ENCODE results near the gene DMBT1.

Gene DMBT1

GRCh38 chr10:122548407-122549085 lies 12.0 kb upstream of the DMBT1 start:
- DNase-seq (ENCODE audit: low read depth in 2 of 2) = no peak

DNA sequence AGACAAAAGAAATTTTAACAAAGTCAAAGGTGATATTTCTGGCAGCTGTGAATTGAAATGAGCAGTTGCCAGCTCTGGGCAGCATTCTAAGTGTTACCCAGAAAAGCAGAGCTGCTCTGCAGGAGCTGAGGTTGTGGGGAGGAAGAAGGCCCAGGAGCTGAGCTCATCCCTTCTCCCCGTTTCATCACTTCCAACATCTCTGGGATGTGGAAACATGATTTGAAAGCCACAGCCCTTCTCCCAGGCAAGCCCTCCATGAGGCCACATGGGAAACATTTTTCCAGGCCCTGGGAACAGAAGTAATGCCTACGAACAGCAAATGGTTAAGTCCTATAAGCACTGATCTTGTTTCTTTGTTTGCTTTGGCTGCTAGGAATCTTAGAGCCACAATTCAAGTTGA lies 10.9 kb upstream of the DMBT1 start:
- peak in 1 of 2 experiments; percentile 10 for DNase-seq (ENCODE audit: low read depth in 2 of 2)

DNA sequence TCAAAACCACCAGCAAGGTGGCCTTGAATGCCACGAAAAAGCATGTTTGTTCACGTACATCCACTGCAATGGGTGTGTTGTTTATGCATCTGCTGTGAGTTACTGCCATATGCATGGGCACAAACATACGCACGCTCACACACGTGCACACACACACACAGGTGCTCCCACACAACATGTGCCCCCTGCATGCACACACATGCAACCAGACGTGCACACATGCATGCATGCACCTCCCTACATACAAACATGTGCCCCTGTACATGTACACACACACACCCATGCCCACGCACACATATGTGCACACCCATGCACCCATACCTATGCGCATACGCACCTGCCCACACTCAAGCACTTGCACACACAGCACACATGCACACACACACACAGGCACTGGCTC lies 10.1 kb upstream of the DMBT1 start:
- DNase-seq (ENCODE audit: low read depth in 2 of 2) = no peak

GRCh38 chr10:122550983-122551382 lies 9.6 kb upstream of the DMBT1 start:
- no peak for DNase-seq (ENCODE audit: low read depth in 2 of 2)

DNA sequence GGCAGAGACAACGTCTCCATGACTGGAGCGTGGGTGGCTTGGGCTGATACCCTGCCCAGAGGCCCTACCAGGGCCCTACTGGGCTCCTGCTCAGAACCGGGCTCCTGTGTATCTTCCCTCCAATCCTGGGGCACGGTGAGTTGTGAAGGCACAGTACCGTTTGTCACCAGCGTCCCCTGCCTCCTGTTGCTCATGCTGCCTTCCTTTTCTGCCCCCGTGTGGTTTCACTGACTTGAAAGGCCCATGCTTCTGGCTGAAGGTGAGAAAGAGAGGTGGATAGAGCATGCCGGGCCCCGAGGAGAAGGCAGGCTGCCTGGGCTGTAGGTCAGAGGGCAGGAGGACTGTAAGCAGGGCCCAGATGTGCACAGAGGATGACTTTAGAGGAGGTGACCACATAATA lies 9.1 kb upstream of the DMBT1 start:
- no peak for DNase-seq (ENCODE audit: low read depth in 2 of 2)

GRCh38 chr10:122553341-122553740 lies 7.2 kb upstream of the DMBT1 start:
- DNase-seq (ENCODE audit: low read depth in 2 of 2) = no peak

DNA sequence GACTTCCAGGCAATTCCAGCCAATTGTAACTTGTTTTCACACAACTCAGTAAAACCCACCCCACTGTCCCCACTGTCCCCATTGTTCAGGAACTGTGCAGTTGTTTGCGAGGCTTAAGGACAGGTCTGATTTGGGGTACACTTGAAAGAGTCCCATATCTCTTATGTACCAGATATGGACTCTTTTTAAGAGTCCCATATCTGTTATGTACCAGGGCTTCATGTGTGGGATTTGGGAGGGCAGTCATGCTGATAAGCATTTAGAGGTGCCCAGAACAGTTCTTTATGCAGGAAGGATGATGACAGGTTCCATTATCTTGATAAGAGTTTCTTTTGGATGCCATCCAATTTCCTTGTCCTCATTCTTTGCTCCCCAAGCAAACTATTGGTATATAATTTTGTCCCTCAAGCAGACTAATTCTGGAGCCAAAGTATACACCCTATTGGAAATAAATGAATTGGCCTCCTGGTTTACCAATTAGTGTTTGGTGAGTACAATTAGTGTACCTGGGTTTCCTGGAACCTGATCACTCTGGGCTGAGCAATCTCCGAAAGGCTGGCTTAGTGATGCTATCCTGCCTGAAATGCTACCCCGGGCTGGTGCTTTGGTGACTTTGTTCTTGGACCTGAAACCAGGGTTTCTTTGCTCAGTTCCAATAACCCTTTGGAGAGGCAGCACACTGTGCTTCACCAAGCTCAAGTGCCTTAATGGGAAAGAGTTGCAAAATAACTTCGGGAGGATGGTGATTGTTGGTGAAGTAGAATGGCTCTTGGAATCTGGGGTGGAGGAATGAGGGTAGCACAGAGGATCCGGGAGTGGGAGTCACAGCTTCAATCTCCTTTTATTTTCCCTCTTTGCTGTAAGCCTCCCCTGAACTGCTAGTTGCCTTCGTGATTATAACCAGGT lies 6.2 kb upstream of the DMBT1 start:
- no peak for DNase-seq (ENCODE audit: low read depth in 2 of 2)

- no peak for DNase-seq (ENCODE audit: low read depth in 2 of 2)
These were observed 5.1 kb upstream of the DMBT1 start for GRCh38 chr10:122555442-122555841.

- no peak for DNase-seq (ENCODE audit: low read depth in 2 of 2)
These were observed 3.0 kb upstream of the DMBT1 start for GRCh38 chr10:122557516-122557915.

GRCh38 chr10:122558452-122558851 lies 2.1 kb upstream of the DMBT1 start:
- DNase-seq (ENCODE audit: low read depth in 2 of 2) = no peak

- no peak for DNase-seq (ENCODE audit: low read depth in 2 of 2)
These were observed 1.3 kb upstream of the DMBT1 start for GRCh38 chr10:122559228-122559627.

- DNase-seq (ENCODE audit: low read depth in 2 of 2) = no peak
These were observed 658 bp downstream of the DMBT1 start for GRCh38 chr10:122561212-122561611.

DNA sequence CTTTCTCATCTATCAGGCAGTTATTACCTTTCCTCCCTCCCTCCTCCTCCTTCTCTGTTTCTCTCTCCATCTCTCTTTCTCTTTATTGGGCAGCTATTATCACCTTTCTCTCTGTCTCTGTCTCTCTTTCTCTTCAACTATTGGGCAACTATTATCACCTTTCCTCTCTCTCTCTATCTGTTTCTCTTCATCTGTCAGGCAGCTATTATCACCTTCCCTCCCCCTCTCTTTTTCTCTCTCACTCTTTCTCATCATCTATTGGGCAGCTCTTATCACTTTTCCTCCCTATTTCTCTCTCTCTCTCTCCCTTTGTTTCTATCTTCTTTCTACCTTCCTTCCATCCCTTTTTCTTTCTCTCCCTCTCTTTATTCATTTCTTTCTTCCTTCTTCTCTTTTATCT lies 1.2 kb downstream of the DMBT1 start:
- DNase-seq (ENCODE audit: low read depth in 2 of 2) = no peak

DNA sequence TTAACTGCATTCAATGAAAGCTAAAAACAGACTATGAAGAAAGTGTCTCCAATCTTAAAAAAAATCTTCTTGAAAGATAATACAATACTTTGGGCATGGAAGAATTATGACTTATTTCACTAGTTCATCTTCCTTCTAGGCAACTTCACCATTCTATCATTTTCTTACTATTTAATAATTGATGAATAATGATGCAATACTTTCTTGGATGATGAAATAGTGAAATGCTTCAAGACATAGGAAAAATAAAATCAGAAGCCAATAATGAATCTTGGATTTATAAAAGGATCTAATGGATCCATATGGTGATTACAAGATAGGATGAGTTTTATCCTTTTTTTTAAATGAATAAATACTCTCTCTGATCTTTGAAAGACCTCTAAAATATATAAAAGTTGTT lies 4.4 kb downstream of the DMBT1 start:
- DNase-seq (ENCODE audit: low read depth in 2 of 2) = no peak

DNA sequence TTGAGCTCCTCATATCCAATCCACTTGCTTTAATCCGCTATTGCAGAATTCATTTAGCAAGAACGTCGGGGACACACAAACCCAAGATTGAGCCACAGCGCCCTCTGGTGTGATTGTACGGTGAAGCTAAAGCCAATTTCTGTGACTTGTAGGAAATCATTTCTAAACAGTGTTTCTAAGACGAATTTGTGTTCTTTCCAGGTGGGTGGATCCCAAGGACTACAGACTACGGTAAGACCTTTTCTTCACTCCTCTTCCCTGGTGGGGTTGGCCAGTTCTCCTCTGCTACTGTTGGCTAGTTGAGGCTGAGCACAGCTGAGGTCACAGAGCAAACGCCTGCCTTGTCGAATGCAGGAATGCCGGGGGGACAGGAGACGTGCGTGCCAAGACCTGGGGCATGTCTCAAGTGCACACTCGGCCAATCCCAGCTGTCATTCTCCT lies 5.2 kb downstream of the DMBT1 start:
- peak; percentile 55 to 62 for DNase-seq (ENCODE audit: low read depth in 2 of 2)

DNA sequence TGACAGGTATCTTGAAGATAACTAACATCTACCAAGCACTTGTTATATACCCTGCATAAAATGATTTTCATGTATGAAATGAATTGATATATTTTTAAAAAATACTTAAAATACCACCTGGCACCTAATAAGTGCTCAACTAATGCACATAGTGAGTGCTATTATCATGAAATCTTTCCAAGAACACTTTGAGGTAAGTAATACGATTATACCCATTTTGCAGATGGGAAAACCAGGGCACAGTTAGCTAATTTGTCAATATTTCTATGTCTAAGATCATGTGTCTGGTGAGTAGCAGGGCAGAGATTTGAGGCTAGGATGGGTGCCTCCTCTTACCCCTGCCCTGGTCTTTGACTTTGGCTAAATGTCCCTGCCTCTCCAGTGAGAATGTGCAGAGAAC lies 6.1 kb downstream of the DMBT1 start:
- no peak for DNase-seq (ENCODE audit: low read depth in 2 of 2)

DNA sequence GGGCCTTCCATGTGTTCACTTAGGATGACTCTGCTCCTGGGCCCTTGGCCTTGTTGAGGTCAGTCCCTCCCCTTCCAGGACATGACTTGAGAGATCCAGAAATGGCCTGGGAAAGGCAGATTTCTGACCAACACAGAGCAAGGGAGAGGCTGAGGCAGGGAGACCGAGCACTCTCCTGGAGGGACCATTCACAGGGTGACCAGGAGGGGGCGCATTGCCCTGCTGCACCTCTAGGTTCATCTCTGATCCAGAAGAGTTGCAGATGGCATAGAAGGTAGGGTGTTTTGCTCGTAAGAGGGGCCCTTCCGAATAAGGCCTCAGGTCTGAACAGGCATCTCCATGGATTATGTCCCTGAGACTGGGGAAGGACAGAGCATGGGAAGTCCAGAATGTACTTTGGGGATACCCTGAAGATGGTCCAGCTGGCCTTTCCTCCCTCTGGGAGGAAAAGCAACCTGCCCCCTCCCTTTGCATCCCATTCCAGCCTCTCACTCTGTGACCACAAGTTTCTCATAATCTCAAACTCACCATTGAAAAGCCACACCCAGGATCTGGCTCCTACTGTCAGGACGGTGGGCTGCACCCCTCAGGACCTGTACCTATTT lies 6.6 kb downstream of the DMBT1 start:
- DNase-seq (ENCODE audit: low read depth in 2 of 2) = no peak

GRCh38 chr10:122568551-122568950 lies 8.0 kb downstream of the DMBT1 start:
- no peak for DNase-seq (ENCODE audit: low read depth in 2 of 2)

- no peak for DNase-seq (ENCODE audit: low read depth in 2 of 2)
These were observed 10.4 kb downstream of the DMBT1 start for GRCh38 chr10:122570920-122571319.

DNA sequence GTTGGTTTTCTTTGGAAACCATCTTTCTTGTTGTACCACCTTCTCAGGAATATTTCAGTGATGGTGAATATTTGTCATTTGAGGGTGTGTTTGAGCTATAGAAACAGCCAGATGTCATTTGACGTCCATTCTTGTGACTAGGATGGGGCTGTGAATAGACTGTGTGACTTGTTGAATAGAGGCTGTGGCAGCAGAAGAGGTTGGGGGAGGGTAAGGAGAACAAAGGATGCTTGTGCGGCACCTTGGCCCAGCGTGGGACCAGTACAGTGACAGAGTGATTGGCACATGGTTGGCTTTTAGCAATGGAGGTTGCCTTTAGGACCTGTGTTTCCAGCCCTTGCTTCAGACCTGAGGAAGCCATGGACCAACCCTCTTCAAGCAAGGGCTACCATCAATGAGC lies 11.3 kb downstream of the DMBT1 start:
- no peak for DNase-seq (ENCODE audit: low read depth in 2 of 2)

GRCh38 chr10:122575776-122576175 lies 15.2 kb downstream of the DMBT1 start:
- DNase-seq (ENCODE audit: low read depth in 2 of 2) = no peak

DNA sequence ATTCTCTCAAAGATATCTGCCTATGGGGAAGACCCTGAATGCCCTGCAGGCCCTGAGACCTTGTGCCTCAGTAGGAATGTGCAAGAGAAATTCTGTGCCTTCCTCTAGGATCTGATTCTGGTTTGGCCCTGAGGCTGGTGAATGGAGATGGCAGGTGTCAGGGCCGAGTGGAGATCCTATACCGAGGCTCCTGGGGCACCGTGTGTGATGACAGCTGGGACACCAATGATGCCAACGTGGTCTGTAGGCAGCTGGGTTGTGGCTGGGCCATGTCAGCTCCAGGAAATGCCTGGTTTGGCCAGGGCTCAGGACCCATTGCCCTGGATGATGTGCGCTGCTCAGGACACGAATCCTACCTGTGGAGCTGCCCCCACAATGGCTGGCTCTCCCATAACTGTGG lies 15.7 kb downstream of the DMBT1 start:
- no peak for DNase-seq (ENCODE audit: low read depth in 2 of 2)

All from fibroblast of skin of left quadriceps (primary cell).